HCT116 (cell line): ENCODE results near the gene SND1.

Experiments used
- EGR1 ChIP-seq: IDR thresholded peaks from 2 replicates; pipeline ENCODE4 v1.6.1; 2012; ENCODE audit warnings: low read depth
- EZH2 ChIP-seq: fragments of 200-600 bp; sonication (generic); IDR thresholded peaks from 2 replicates; pipeline ENCODE4 v1.6.1; 2017; ENCODE audit warnings: antibody characterized with exemption, mixed run types
- JUND ChIP-seq: IDR thresholded peaks from 2 replicates; pipeline ENCODE4 v1.6.1; 2012
- POLR2A ChIP-seq: IDR thresholded peaks from 2 replicates; pipeline ENCODE4 v1.7.0; 2011; ENCODE audit warnings: borderline replicate concordance; ENCODE audit not compliant: insufficient read depth, insufficient read length; ENCODE audit errors: extremely low read depth
- POLR2AphosphoS5 ChIP-seq: IDR thresholded peaks from 2 replicates; pipeline ENCODE4 v1.6.1; 2011; ENCODE audit warnings: mild to moderate bottlenecking, low read depth, low read length, moderate library complexity
- YY1 ChIP-seq: IDR thresholded peaks from 2 replicates; pipeline ENCODE4 v1.6.1; 2011; ENCODE audit warnings: low read length, low read depth, moderate library complexity, mild to moderate bottlenecking; ENCODE audit not compliant: insufficient replicate concordance; ENCODE audit errors: extremely low read depth
- TF ChIP-seq, protein P1 (sequence below), 3 experiments: fragments of 200-600 bp in 1 of 3; sonication (generic) in 1 of 3; IDR thresholded peaks in 2 of 3; conservative IDR thresholded peaks in 1 of 3; 2 replicates each; pipeline ENCODE4 v1.5.1; 2012 to 2017; ENCODE audit warnings: low read depth in 2 of 3, low read length in 2 of 3, antibody characterized with exemption in 1 of 3, borderline replicate concordance in 1 of 3, control low read depth in 1 of 3, mild to moderate bottlenecking in 1 of 3, mixed read lengths in 1 of 3, mixed run types in 1 of 3, moderate library complexity in 1 of 3; ENCODE audit not compliant: insufficient read depth in 1 of 3

GRCh38 chr7:127873715-127874636 lies 222.0 kb downstream of the SND1 start:
- TF ChIP-seq POLR2A (no peak), EZH2 (no peak), JUND (no peak), EGR1 (no peak), YY1 (no peak), POLR2AphosphoS5 (no peak)
- TF ChIP-seq, protein P1, sequence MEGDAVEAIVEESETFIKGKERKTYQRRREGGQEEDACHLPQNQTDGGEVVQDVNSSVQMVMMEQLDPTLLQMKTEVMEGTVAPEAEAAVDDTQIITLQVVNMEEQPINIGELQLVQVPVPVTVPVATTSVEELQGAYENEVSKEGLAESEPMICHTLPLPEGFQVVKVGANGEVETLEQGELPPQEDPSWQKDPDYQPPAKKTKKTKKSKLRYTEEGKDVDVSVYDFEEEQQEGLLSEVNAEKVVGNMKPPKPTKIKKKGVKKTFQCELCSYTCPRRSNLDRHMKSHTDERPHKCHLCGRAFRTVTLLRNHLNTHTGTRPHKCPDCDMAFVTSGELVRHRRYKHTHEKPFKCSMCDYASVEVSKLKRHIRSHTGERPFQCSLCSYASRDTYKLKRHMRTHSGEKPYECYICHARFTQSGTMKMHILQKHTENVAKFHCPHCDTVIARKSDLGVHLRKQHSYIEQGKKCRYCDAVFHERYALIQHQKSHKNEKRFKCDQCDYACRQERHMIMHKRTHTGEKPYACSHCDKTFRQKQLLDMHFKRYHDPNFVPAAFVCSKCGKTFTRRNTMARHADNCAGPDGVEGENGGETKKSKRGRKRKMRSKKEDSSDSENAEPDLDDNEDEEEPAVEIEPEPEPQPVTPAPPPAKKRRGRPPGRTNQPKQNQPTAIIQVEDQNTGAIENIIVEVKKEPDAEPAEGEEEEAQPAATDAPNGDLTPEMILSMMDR (IDR thresholded peaks at IDR 0.05 in 2 of 3, conservative IDR thresholded peaks at IDR 0.05 in 1 of 3; ENCODE audit: borderline replicate concordance in 1 of 3, insufficient read depth in 1 of 3, low read depth in 2 of 3, low read length in 2 of 3), result no peak
